ENCODE data around the gene MARCHF6. TPM values are rescaled to one million over a fixed set of nuclear protein-coding genes. Genes with fewer than 3 reads are reported as not detected.

MARCHF6 gene
- total and polyA plus RNA-seq, 9 donors, result 59.0 to 225 (median 146) TPM

GRCh38 chr5:10401498-10401897, 48.0 kb downstream of the MARCHF6 start:
- Histone ChIP-seq H3K4me1 (ENCODE audit: insufficient read depth) (no peaks in the 10 kb centered on the region), H3K9me3 (no peaks in the 10 kb centered on the region), H3K27me3 (no peaks in the 10 kb centered on the region), H3K36me3 (no peaks in the 10 kb centered on the region), H3K4me3 (no peak overlapping the region), H3K27ac (no peak overlapping the region)
- intact Hi-C loops (cut with DNase I), result loop anchor here in 1 of 4 donors (10.0 kb wide), 1 partner anchor 117 kb away; no protein-coding TSS in a partner anchor
- TF ChIP-seq POLR2A (IDR thresholded peaks at IDR 0.05), result no peak
- TF ChIP-seq, protein P1, sequence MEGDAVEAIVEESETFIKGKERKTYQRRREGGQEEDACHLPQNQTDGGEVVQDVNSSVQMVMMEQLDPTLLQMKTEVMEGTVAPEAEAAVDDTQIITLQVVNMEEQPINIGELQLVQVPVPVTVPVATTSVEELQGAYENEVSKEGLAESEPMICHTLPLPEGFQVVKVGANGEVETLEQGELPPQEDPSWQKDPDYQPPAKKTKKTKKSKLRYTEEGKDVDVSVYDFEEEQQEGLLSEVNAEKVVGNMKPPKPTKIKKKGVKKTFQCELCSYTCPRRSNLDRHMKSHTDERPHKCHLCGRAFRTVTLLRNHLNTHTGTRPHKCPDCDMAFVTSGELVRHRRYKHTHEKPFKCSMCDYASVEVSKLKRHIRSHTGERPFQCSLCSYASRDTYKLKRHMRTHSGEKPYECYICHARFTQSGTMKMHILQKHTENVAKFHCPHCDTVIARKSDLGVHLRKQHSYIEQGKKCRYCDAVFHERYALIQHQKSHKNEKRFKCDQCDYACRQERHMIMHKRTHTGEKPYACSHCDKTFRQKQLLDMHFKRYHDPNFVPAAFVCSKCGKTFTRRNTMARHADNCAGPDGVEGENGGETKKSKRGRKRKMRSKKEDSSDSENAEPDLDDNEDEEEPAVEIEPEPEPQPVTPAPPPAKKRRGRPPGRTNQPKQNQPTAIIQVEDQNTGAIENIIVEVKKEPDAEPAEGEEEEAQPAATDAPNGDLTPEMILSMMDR (IDR thresholded peaks at IDR 0.05), result no peak
- no peak for TF ChIP-seq EP300 (IDR thresholded peaks at IDR 0.05)
- WGBS, 3 donors, result 87 to 97% (median 88%) methylated on average over 1 of the region's 1 CpG
- DNase-seq, result no peak

Small RNA genes within 50 kb of the gene (small RNA-seq; reads per million reads assigned to genes)
- gene RF00019, result not detected

Other genes with a start within 250 kb of the MARCHF6 start
- 10 to 100 TPM; 11.0 to 16.8 (median 13.0) TPM for gene ATPSCKMT, start 103.8 kb upstream of the MARCHF6 start, total RNA-seq
- 10 to 100 TPM in 1 of 2 donors, 1 to 10 TPM in 1; 8.5 to 14.0 TPM for gene ATPSCKMT, start 103.8 kb upstream of the MARCHF6 start, polyA plus RNA-seq
- gene CCT5, start 103.4 kb upstream of the MARCHF6 start, total RNA-seq, result 100 to 1,000 TPM in 4 of 7 donors, 10 to 100 TPM in 3; 76.1 to 141 (median 101) TPM
- gene CCT5, start 103.4 kb upstream of the MARCHF6 start, polyA plus RNA-seq, result 100 to 1,000 TPM in 1 of 2 donors, 10 to 100 TPM in 1; 69.1 to 250 TPM
- gene CMBL, start 45.8 kb upstream of the MARCHF6 start, total RNA-seq, result 10 to 100 TPM in 5 of 7 donors, 1 to 10 TPM in 2; 7.3 to 56.9 (median 43.2) TPM
- gene CMBL, start 45.8 kb upstream of the MARCHF6 start, polyA plus RNA-seq, result 10 to 100 TPM; 33.0 to 69.0 TPM
- gene ROPN1L, start 88.2 kb downstream of the MARCHF6 start, total RNA-seq, result 10 to 100 TPM in 1 of 7 donors, 1 to 10 TPM in 4, not detected in 2; 1.2 to 51.9 (median 3.0) TPM
- gene ROPN1L, start 88.2 kb downstream of the MARCHF6 start, polyA plus RNA-seq, result under 1 TPM in 1 of 2 donors, not detected in 1; 0.30 TPM
- gene ANKRD33B, start 210.4 kb downstream of the MARCHF6 start, total RNA-seq, result 10 to 100 TPM in 1 of 7 donors, 1 to 10 TPM in 3, under 1 TPM in 3; 0.65 to 13.3 (median 2.3) TPM
- gene ANKRD33B, start 210.4 kb downstream of the MARCHF6 start, polyA plus RNA-seq, result 1 to 10 TPM in 1 of 2 donors, under 1 TPM in 1; 0.85 to 1.9 TPM